NT2/D1 (cell line): ENCODE data around the gene CYTH2.

ENCODE experiments used
- SUZ12 ChIP-seq: IDR thresholded peaks from 2 replicates; pipeline ENCODE4 v1.6.1; 2011; ENCODE audit not compliant: insufficient read length, insufficient read depth; ENCODE audit errors: extremely low read depth
- YY1 ChIP-seq: IDR thresholded peaks from 2 replicates; pipeline ENCODE4 v1.6.1; 2011; ENCODE audit not compliant: insufficient read length, insufficient read depth
- ZNF274 ChIP-seq: IDR thresholded peaks from 2 replicates; pipeline ENCODE4 v1.6.1; 2011; ENCODE audit warnings: mild to moderate bottlenecking, low read depth, low read length

DNA sequence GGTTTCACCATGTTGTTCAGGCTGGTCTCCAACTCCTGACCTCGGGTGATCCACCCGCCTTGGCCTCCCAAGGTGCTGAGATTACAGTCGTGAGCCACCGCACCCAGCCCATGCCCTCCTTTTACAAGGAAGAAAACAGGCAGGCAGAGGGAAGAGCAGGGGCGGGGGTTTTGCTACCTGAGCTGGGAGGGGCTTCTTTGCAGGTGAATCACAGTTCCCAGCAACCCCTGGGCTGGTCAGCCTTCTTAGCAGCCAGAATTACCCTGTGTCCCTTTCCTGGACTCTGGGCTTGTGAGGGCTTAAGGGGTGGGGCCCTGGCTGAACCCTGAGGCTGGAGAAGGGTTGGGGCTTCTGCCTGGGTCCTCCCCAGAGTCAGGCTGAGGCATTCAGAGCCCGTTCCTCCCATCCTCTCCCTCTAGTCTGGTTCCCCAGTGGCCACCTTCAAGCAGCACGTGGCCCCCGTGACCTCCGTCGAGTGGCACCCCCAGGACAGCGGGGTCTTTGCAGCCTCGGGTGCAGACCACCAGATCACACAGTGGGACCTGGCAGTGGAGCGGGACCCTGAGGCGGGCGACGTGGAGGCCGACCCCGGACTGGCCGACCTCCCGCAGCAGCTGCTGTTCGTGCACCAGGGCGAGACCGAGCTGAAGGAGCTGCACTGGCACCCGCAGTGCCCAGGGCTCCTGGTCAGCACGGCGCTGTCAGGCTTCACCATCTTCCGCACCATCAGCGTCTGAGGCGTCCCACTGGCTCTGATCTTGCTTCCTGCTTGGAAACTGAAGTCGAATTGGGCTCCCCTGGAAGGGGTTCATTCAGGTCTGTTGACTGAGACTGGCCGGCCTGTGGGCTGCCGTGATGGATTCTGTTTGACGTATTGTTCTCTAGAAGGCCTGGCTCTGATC is 16.6 kb upstream of the CYTH2 start:
- TF ChIP-seq YY1 = no peak
- TF ChIP-seq ZNF274 = no peak
- TF ChIP-seq SUZ12 = no peak
